SK-N-SH treated with all-trans-retinoic acid at 6 μM for 48 hours (cell line): Measurements from ENCODE around the gene MOBP.
"Not testable (repeated sequence)": the region's sequence is repeated elsewhere in the genome, so short reads cannot be mapped to it uniquely, and the experiment has no call there.

ENCODE experiments used
- ATAC-seq: fragments of 200-7000 bp; cut with Tn5 transposase; 3 replicates; pipeline ENCODE4 v1.9.1; 2020; ENCODE audit warnings: mild to moderate bottlenecking, moderate library complexity
- ARNTL ChIP-seq: fragments of 450-650 bp; formaldehyde crosslinking; IDR thresholded peaks from 2 replicates; pipeline ENCODE4 v1.5.0; 2020; ENCODE audit warnings: low read depth, mild to moderate bottlenecking, moderate library complexity, borderline replicate concordance
- BACH2 ChIP-seq: fragments of 250-450 bp; sonication (Bioruptor Pico); IDR thresholded peaks from 2 replicates; pipeline ENCODE4 v1.9.0; 2021; ENCODE audit warnings: mild to moderate bottlenecking, borderline replicate concordance
- CSDC2 ChIP-seq: fragments of 250-450 bp; sonication (Bioruptor Pico); IDR thresholded peaks from 2 replicates; pipeline ENCODE4 v1.5.0; 2020; ENCODE audit warnings: mild to moderate bottlenecking, moderate library complexity
- ESRRG ChIP-seq: fragments of 250-450 bp; sonication (Bioruptor Pico); IDR thresholded peaks from 2 replicates; pipeline ENCODE4 v1.6.1; 2021; ENCODE audit warnings: mild to moderate bottlenecking
- ISL1 ChIP-seq: fragments of 250-450 bp; sonication (Bioruptor Pico); IDR thresholded peaks from 2 replicates; pipeline ENCODE4 v2.1.2; 2022; ENCODE audit warnings: mild to moderate bottlenecking, moderate library complexity
- RARB ChIP-seq: fragments of 250-450 bp; sonication (Bioruptor Pico); IDR thresholded peaks from 2 replicates; pipeline ENCODE4 v1.8.0; 2021; ENCODE audit warnings: mild to moderate bottlenecking, moderate library complexity
- SNAI2 ChIP-seq: fragments of 250-450 bp; sonication (Bioruptor Pico); IDR thresholded peaks from 2 replicates; pipeline ENCODE4 v1.5.0; 2020; ENCODE audit warnings: mild to moderate bottlenecking, moderate library complexity
- ZNF565 ChIP-seq: fragments of 450-650 bp; formaldehyde crosslinking; conservative IDR thresholded peaks from 2 replicates; pipeline ENCODE4 v1.5.0; 2020; ENCODE audit warnings: low read depth, mild to moderate bottlenecking, moderate library complexity
- ZNF8 ChIP-seq: fragments of 450-650 bp; formaldehyde crosslinking; IDR thresholded peaks from 2 replicates; pipeline ENCODE4 v1.5.0; 2020; ENCODE audit warnings: mild to moderate bottlenecking, moderate library complexity
- TF ChIP-seq, protein P1 (sequence below): fragments of 250-450 bp; sonication (Bioruptor Pico); IDR thresholded peaks from 2 replicates; pipeline ENCODE4 v1.5.1; 2021; ENCODE audit warnings: mild to moderate bottlenecking, moderate library complexity
- TF ChIP-seq, protein P2 (sequence below): fragments of 250-450 bp; sonication (Bioruptor Pico); IDR thresholded peaks from 2 replicates; pipeline ENCODE4 v1.8.0; 2021; ENCODE audit warnings: low read depth, mild to moderate bottlenecking, moderate library complexity, borderline replicate concordance
- TF ChIP-seq, protein P3 (sequence below): fragments of 250-450 bp; sonication (Bioruptor Pico); IDR thresholded peaks from 2 replicates; pipeline ENCODE4 v1.8.0; 2020; ENCODE audit warnings: mild to moderate bottlenecking, moderate library complexity, borderline replicate concordance
- TF ChIP-seq, protein P4 (sequence below): fragments of 250-450 bp; sonication (Bioruptor Pico); IDR thresholded peaks from 2 replicates; pipeline ENCODE4 v1.5.0; 2020; ENCODE audit warnings: mild to moderate bottlenecking, moderate library complexity

Gene MOBP

DNA sequence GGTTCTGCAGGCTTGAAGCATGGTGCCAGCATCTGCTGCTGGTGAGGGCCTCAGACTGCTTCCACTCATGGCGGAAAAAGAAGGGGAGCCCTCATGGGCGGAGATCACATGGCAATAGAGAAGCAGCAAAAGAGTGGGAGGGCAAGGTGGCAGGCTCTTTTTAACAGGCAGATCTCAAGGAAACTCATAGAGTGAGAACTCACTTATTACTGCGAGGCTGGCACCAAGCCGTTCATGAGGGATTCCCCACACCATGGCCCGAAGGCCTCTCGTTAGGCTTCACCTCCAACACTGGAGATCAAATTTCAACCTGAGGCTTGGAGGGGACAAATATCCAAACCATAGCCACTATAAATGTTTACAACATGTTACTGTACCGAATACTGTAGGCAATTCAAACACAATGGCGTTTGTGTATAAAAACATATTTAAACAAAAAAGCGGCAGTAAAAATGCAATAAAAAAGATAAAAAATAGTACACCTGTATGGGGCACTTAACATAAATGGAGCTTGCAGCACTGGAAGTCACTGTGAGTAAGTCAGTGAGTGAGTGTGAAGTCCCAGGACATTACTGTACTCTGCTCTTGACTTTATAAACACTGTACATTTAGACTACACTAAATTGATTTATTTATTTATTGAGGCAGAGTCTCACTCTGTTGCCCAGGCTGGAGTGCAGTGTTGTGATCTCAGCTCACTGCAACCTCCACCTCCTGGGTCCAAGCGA is 18.8 kb upstream of the MOBP start (continued):
- no peak for TF ChIP-seq ISL1 (CRISPR knock-in tag)

DNA sequence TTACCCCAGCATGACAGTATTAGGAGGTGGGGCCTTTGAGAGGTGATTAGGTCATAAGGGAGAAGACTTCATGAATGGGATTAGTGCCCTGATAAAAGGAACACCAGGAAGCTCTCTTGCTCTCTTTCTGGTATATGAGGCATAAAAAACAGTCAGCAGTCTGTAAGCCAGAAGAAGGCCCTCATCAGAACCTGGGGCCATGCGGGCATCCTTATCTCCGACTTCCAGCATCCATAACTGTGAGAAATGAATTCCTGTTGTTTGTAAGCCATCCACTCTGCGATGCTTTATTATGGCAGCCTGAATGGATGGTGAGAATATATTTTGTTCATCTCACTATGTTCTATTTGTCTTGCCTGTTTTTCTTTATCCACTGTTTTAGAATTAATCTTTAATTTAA is 17.7 kb upstream of the MOBP start:
- no peak for ATAC-seq
- TF ChIP-seq, protein P1, sequence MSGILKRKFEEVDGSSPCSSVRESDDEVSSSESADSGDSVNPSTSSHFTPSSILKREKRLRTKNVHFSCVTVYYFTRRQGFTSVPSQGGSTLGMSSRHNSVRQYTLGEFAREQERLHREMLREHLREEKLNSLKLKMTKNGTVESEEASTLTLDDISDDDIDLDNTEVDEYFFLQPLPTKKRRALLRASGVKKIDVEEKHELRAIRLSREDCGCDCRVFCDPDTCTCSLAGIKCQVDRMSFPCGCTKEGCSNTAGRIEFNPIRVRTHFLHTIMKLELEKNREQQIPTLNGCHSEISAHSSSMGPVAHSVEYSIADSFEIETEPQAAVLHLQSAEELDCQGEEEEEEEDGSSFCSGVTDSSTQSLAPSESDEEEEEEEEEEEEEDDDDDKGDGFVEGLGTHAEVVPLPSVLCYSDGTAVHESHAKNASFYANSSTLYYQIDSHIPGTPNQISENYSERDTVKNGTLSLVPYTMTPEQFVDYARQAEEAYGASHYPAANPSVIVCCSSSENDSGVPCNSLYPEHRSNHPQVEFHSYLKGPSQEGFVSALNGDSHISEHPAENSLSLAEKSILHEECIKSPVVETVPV (CRISPR knock-in tag), result no peak
- no peak for TF ChIP-seq SNAI2 (CRISPR knock-in tag)
- no peak for TF ChIP-seq BACH2 (CRISPR knock-in tag)

DNA sequence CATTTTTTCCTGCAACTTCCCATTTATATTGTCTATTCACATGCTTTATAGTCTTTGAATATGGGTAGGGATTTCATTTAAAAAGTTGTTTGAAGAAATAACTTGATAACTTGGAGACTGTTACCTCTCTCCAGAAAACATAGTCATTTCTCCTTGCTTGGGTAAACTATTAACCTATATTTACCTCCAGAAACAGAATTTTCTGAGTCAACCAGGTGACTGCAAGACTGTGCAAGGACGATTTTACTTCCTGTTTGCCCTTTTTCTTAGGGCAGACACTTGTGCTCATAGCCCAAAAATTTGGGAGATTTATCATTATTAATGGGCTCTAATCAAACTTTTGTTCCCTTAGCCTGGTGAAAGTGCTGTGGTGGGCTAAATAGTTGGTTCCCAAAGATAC is 14.3 kb upstream of the MOBP start:
- no peak for ATAC-seq
- TF ChIP-seq, protein P1 (CRISPR knock-in tag), result no peak
- no peak for TF ChIP-seq ESRRG (CRISPR knock-in tag)
- TF ChIP-seq, protein P2, sequence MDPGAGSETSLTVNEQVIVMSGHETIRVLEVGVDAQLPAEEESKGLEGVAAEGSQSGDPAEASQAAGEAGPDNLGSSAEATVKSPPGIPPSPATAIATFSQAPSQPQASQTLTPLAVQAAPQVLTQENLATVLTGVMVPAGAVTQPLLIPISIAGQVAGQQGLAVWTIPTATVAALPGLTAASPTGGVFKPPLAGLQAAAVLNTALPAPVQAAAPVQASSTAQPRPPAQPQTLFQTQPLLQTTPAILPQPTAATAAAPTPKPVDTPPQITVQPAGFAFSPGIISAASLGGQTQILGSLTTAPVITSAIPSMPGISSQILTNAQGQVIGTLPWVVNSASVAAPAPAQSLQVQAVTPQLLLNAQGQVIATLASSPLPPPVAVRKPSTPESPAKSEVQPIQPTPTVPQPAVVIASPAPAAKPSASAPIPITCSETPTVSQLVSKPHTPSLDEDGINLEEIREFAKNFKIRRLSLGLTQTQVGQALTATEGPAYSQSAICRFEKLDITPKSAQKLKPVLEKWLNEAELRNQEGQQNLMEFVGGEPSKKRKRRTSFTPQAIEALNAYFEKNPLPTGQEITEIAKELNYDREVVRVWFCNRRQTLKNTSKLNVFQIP (CRISPR knock-in tag), result no peak
- TF ChIP-seq, protein P3, sequence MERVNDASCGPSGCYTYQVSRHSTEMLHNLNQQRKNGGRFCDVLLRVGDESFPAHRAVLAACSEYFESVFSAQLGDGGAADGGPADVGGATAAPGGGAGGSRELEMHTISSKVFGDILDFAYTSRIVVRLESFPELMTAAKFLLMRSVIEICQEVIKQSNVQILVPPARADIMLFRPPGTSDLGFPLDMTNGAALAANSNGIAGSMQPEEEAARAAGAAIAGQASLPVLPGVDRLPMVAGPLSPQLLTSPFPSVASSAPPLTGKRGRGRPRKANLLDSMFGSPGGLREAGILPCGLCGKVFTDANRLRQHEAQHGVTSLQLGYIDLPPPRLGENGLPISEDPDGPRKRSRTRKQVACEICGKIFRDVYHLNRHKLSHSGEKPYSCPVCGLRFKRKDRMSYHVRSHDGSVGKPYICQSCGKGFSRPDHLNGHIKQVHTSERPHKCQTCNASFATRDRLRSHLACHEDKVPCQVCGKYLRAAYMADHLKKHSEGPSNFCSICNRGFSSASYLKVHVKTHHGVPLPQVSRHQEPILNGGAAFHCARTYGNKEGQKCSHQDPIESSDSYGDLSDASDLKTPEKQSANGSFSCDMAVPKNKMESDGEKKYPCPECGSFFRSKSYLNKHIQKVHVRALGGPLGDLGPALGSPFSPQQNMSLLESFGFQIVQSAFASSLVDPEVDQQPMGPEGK (CRISPR knock-in tag), result no peak

DNA sequence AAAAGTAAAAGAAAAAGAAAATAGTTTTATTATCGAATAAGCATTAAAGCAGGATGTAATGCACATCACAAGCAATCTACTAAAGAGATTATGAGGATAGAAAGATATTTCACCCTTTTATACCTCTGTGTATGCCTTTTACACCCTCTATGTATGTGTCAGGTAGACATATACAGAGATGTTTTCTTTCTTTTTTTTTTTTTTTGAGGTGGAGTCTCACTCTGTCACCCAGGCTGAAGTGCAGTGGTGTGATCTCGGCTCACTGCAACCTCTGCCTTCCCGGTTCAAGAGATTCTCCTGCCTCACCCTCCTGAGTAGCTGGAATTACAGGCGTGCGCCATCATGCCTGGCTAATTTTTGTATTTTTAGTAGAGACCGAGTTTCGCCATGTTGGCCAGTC is 13.6 kb upstream of the MOBP start:
- ATAC-seq, result not testable (repeated sequence)

DNA sequence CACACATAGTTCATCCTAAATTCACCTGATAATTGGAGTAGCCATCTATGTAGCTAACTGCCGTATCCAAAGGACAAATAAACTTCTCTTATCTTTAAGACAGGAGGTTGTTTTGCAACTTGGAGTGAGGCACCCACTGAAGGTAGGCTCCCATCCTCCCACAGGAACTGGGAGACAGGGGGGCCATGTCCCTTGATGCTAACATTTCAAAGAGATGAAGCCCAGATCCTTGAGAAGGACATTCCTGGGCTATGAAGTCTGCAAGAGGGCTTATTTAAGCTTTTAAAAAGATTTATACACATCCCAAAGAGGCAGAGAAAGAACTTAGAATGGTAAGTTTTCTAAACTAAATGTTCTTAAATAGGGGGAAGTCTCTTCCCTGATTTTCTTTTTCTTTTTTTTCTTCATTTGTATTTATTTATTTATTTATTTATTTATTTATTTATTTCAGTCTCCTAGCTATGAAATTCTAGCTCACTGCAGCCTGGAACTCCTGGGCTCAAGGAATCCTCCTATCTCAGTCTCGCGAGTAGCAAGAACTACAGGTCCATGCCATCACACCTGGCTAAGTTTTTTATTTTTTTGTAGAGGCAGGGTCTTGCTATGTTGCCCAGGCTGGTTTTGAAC is 12.8 kb upstream of the MOBP start:
- no peak for ATAC-seq
- TF ChIP-seq ISL1 (CRISPR knock-in tag), result no peak
- TF ChIP-seq, protein P4, sequence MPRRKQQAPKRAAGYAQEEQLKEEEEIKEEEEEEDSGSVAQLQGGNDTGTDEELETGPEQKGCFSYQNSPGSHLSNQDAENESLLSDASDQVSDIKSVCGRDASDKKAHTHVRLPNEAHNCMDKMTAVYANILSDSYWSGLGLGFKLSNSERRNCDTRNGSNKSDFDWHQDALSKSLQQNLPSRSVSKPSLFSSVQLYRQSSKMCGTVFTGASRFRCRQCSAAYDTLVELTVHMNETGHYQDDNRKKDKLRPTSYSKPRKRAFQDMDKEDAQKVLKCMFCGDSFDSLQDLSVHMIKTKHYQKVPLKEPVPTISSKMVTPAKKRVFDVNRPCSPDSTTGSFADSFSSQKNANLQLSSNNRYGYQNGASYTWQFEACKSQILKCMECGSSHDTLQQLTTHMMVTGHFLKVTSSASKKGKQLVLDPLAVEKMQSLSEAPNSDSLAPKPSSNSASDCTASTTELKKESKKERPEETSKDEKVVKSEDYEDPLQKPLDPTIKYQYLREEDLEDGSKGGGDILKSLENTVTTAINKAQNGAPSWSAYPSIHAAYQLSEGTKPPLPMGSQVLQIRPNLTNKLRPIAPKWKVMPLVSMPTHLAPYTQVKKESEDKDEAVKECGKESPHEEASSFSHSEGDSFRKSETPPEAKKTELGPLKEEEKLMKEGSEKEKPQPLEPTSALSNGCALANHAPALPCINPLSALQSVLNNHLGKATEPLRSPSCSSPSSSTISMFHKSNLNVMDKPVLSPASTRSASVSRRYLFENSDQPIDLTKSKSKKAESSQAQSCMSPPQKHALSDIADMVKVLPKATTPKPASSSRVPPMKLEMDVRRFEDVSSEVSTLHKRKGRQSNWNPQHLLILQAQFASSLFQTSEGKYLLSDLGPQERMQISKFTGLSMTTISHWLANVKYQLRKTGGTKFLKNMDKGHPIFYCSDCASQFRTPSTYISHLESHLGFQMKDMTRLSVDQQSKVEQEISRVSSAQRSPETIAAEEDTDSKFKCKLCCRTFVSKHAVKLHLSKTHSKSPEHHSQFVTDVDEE (CRISPR knock-in tag), result no peak
- TF ChIP-seq CSDC2, result no peak
- TF ChIP-seq RARB (CRISPR knock-in tag), result no peak
- TF ChIP-seq ZNF565 (CRISPR knock-in tag), result no peak
- TF ChIP-seq, protein P2 (CRISPR knock-in tag), result no peak
- no peak for TF ChIP-seq ZNF8
- no peak for TF ChIP-seq ARNTL
- TF ChIP-seq BACH2 (CRISPR knock-in tag), result no peak
- TF ChIP-seq, all 23 proteins: peak for 0
